Hepatocyte (in vitro differentiated cells): Measurements from ENCODE around the gene EARS2. TPM values are rescaled to one million over a fixed set of nuclear protein-coding genes. Genes with fewer than 3 reads are reported as not detected.

Experiments used
- DNase-seq: peaks from one replicate; pipeline ENCODE4 v3.0.0-alpha.2; 2016; ENCODE audit warnings: low spot score
- H2AFZ ChIP-seq: fragments of 200-600 bp; sonication (generic); 2 replicates; pipeline ENCODE4 v1.6.0; 2016; ENCODE audit warnings: antibody characterized with exemption, mild to moderate bottlenecking
- H3K27ac ChIP-seq: fragments of 200-600 bp; sonication (generic); 2 replicates; pipeline ENCODE4 v1.5.1; 2016; ENCODE audit warnings: mild to moderate bottlenecking
- H3K27me3 ChIP-seq: fragments of 200-600 bp; sonication (generic); 2 replicates; pipeline ENCODE4 v1.6.1; 2016
- H3K36me3 ChIP-seq: fragments of 200-600 bp; sonication (generic); replicated peaks from 2 replicates; pipeline ENCODE4 v1.5.1; 2016; ENCODE audit warnings: low read depth; ENCODE audit not compliant: insufficient read depth
- H3K4me1 ChIP-seq: fragments of 200-600 bp; sonication (generic); 2 replicates; pipeline ENCODE4 v1.5.1; 2016; ENCODE audit warnings: mild to moderate bottlenecking, moderate library complexity; ENCODE audit not compliant: insufficient read depth
- H3K4me2 ChIP-seq: fragments of 200-600 bp; sonication (generic); 2 replicates; pipeline ENCODE4 v1.6.0; 2016
- H3K4me3 ChIP-seq: fragments of 200-600 bp; sonication (generic); 2 replicates; pipeline ENCODE4 v1.5.1; 2016; ENCODE audit warnings: mild to moderate bottlenecking
- H3K79me2 ChIP-seq: fragments of 200-600 bp; sonication (generic); 2 replicates; pipeline ENCODE4 v1.6.0; 2017; ENCODE audit warnings: mild to moderate bottlenecking
- H3K9me2 ChIP-seq: fragments of 200-600 bp; sonication (generic); replicated peaks from 2 replicates; pipeline ENCODE4 v1.6.0; 2017; ENCODE audit warnings: mild to moderate bottlenecking; ENCODE audit not compliant: insufficient read depth
- H3K9me3 ChIP-seq: fragments of 200-600 bp; sonication (generic); 2 replicates; pipeline ENCODE4 v1.5.1; 2016; ENCODE audit warnings: low read depth, mild to moderate bottlenecking
- H4K20me1 ChIP-seq: fragments of 200-600 bp; sonication (generic); 2 replicates; pipeline ENCODE4 v1.6.0; 2016; ENCODE audit warnings: mild to moderate bottlenecking; ENCODE audit not compliant: insufficient read depth, poor library complexity, severe bottlenecking
- CTCF ChIP-seq: fragments of 200-600 bp; sonication (generic); IDR thresholded peaks from 2 replicates; pipeline ENCODE4 v1.5.1; 2016; ENCODE audit warnings: antibody characterized with exemption, mild to moderate bottlenecking; ENCODE audit not compliant: poor library complexity
- EZH2 ChIP-seq: fragments of 200-600 bp; sonication (generic); IDR thresholded peaks from 2 replicates; pipeline ENCODE4 v1.6.1; 2016; ENCODE audit warnings: antibody characterized with exemption, mild to moderate bottlenecking, borderline replicate concordance
- EZH2phosphoT487 ChIP-seq: fragments of 200-600 bp; sonication (generic); IDR thresholded peaks from one replicate; pipeline ENCODE4 v1.6.1; 2018; ENCODE audit warnings: antibody characterized with exemption, mild to moderate bottlenecking, low read depth, moderate library complexity; ENCODE audit not compliant: unreplicated experiment, severe bottlenecking
- WGBS: methylation state at CpG from one replicate; pipeline ENCODE4 v1.1.6; 2016; ENCODE audit warnings: low lambda C conversion rate; ENCODE audit errors: missing lambda C conversion rate; 5-methylcytosine and 5-hydroxymethylcytosine counted together
- polyA plus RNA-seq: library from polyadenylated mRNA; unstranded; fragments of >200 nt; fragmentation: Nextera tagmentation; extraction: Ambion mirVana; gene quantifications from 2 replicates; pipeline ENCODE4 v1.2.1, GENCODE V29; 2016
- total RNA-seq: library from RNA; depleted of rRNA; stranded (reverse); fragments of >200 nt; gene quantifications from 2 replicates; pipeline ENCODE4 v1.2.3, GENCODE V29; 2014

Gene EARS2
- total and polyA plus RNA-seq, 2 experiments from 2014 or later: 25.2 to 26.5 TPM

- whole genome bisulfite sequencing: 97% methylated on average over 10 of the region's 10 CpGs
- Histone ChIP-seq H2AFZ (no peak overlapping the region), H3K9me3 (no peaks in the 10 kb centered on the region), H3K79me2 (no peaks in the 10 kb centered on the region), H3K9me2 (no peaks in the 10 kb centered on the region), H4K20me1 (no peaks in the 10 kb centered on the region), H3K4me3 (no peak overlapping the region), H3K27ac (peak overlapping the region; percentile 79), H3K4me1 (no peaks in the 10 kb centered on the region), H3K36me3 (no peaks in the 10 kb centered on the region), H3K27me3 (no peaks in the 10 kb centered on the region), H3K4me2 (no peak overlapping the region)
- no peak for DNase-seq
- TF ChIP-seq EZH2: no peak
- TF ChIP-seq EZH2phosphoT487: no peak
- no peak for TF ChIP-seq CTCF
Observed at GRCh38 chr16:23528644-23529310, 28.4 kb downstream of the EARS2 start.

GRCh38 chr16:23527961-23528643 is 29.0 kb downstream of the EARS2 start:
- no peak overlapping the region for H2AFZ ChIP-seq
- H3K27me3 ChIP-seq: no peaks in the 10 kb centered on the region
- peak; percentile 23 for DNase-seq
- H3K9me3 ChIP-seq: no peaks in the 10 kb centered on the region
- H3K27ac ChIP-seq: peak overlapping the region; percentile 79
- H3K79me2 ChIP-seq: no peaks in the 10 kb centered on the region
- TF ChIP-seq CTCF (no peak), EZH2phosphoT487 (no peak), EZH2 (no peak)
- H3K4me2 ChIP-seq: no peak overlapping the region
- H3K4me1 ChIP-seq: no peaks in the 10 kb centered on the region
- H3K36me3 ChIP-seq: no peaks in the 10 kb centered on the region
- H3K4me3 ChIP-seq: no peak overlapping the region
- H3K9me2 ChIP-seq: no peaks in the 10 kb centered on the region
- 89% methylated on average over 11 of the region's 11 CpGs for WGBS
- no peaks in the 10 kb centered on the region for H4K20me1 ChIP-seq

- Histone ChIP-seq H2AFZ (no peak overlapping the region), H3K36me3 (no peaks in the 10 kb centered on the region), H3K27ac (no peak overlapping the region), H3K9me3 (no peaks in the 10 kb centered on the region), H3K27me3 (no peaks in the 10 kb centered on the region), H4K20me1 (no peaks in the 10 kb centered on the region), H3K4me2 (no peak overlapping the region), H3K4me3 (no peak overlapping the region), H3K9me2 (no peaks in the 10 kb centered on the region), H3K79me2 (no peaks in the 10 kb centered on the region), H3K4me1 (no peaks in the 10 kb centered on the region)
- 94% methylated on average over 3 of the region's 3 CpGs for WGBS
- TF ChIP-seq EZH2phosphoT487: no peak
- no peak for TF ChIP-seq EZH2
- no peak for TF ChIP-seq CTCF
- no peak for DNase-seq
Observed at GRCh38 chr16:23524886-23525285, 32.3 kb downstream of the EARS2 start.
